ENCODE data around the gene PBX2.

- TF ChIP-seq CTCF (IDR thresholded peaks at IDR 0.05 in 8 of 11, conservative IDR thresholded peaks at IDR 0.05 in 3 of 11) (no peak), POLR2AphosphoS5 (IDR thresholded peaks at IDR 0.05) (no peak), POLR2A (IDR thresholded peaks at IDR 0.05) (no peak)
Observed at GRCh38 chr6:32151863-32152768, 37.9 kb downstream of the PBX2 start, which contains the start of gene PRRT1.

All from spleen (tissue), 7 donors.